Measurements from ENCODE around the gene ERFE. TPM values are rescaled to one million over a fixed set of nuclear protein-coding genes. Genes with fewer than 3 reads are reported as not detected.

Gene ERFE
- total and polyA plus RNA-seq, 10 of the 15 experiments (the other 5 are each of a cell fraction or from before 2014, with no cell fraction given), result not detected

DNA sequence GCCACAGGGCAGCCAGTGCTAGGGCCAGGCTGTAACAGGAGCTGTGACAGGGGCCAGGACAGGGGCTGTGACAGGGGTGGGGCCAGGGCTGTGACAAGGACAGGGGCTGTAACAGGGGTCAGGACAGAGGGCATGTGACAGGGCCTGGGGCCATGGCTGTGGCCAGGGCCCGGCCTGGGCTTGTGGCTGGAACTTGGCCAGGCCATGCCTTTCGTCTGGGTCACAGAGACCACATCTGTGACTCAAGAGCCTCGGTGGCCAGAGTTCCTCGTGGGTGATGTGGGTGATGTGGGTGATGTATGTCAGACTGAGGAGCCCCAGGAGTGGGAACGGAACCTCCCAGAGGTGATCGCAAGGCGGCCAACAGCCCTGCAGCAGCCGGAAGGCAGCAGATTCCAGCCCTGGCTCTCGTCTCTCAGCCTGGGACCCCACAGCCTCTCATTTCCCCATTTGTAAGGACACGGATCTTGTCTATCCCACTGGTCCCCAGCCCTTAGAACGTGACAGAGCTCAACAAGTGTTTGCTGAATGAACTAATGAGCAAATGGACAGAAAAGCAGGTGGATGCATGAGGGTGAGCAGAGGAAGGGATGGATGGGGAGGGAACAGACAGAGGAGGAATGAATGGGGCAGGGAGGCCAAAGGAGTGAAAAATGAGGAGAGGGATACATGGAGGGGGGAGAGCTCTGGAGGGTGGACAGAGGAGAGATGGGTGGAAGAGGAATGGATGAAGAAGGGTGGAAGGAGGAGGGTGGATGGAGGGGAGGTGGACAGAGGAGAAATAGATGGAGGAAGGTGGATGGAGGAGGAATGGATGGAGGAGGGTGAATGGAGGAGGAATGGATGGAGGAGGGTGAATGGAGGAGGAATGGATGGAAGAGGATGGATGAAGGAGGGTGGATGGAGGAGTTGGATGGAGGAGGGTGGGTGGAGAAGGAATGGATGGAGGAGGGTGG lies 41.3 kb upstream of the ERFE start:
- TF ChIP-seq ATF7 (IDR thresholded peaks at IDR 0.05; ENCODE audit: low read depth), result no peak
- TF ChIP-seq TCF3 (IDR thresholded peaks at IDR 0.05; ENCODE audit: borderline replicate concordance, insufficient read depth, low read depth, low read length), result no peak
- TF ChIP-seq, protein P1, sequence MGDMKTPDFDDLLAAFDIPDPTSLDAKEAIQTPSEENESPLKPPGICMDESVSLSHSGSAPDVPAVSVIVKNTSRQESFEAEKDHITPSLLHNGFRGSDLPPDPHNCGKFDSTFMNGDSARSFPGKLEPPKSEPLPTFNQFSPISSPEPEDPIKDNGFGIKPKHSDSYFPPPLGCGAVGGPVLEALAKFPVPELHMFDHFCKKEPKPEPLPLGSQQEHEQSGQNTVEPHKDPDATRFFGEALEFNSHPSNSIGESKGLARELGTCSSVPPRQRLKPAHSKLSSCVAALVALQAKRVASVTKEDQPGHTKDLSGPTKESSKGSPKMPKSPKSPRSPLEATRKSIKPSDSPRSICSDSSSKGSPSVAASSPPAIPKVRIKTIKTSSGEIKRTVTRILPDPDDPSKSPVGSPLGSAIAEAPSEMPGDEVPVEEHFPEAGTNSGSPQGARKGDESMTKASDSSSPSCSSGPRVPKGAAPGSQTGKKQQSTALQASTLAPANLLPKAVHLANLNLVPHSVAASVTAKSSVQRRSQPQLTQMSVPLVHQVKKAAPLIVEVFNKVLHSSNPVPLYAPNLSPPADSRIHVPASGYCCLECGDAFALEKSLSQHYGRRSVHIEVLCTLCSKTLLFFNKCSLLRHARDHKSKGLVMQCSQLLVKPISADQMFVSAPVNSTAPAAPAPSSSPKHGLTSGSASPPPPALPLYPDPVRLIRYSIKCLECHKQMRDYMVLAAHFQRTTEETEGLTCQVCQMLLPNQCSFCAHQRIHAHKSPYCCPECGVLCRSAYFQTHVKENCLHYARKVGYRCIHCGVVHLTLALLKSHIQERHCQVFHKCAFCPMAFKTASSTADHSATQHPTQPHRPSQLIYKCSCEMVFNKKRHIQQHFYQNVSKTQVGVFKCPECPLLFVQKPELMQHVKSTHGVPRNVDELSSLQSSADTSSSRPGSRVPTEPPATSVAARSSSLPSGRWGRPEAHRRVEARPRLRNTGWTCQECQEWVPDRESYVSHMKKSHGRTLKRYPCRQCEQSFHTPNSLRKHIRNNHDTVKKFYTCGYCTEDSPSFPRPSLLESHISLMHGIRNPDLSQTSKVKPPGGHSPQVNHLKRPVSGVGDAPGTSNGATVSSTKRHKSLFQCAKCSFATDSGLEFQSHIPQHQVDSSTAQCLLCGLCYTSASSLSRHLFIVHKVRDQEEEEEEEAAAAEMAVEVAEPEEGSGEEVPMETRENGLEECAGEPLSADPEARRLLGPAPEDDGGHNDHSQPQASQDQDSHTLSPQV (IDR thresholded peaks at IDR 0.05), result no peak
- no peak for TF ChIP-seq LARP7 (IDR thresholded peaks at IDR 0.05)
- no peak for TF ChIP-seq SUZ12 (IDR thresholded peaks at IDR 0.05; ENCODE audit: unreplicated experiment)
- TF ChIP-seq TCF7 (IDR thresholded peaks at IDR 0.05; ENCODE audit: borderline replicate concordance), result no peak
- no peak for TF ChIP-seq ZNF384 (IDR thresholded peaks at IDR 0.05; ENCODE audit: borderline replicate concordance, low read depth, low read length)
- TF ChIP-seq, protein P2, sequence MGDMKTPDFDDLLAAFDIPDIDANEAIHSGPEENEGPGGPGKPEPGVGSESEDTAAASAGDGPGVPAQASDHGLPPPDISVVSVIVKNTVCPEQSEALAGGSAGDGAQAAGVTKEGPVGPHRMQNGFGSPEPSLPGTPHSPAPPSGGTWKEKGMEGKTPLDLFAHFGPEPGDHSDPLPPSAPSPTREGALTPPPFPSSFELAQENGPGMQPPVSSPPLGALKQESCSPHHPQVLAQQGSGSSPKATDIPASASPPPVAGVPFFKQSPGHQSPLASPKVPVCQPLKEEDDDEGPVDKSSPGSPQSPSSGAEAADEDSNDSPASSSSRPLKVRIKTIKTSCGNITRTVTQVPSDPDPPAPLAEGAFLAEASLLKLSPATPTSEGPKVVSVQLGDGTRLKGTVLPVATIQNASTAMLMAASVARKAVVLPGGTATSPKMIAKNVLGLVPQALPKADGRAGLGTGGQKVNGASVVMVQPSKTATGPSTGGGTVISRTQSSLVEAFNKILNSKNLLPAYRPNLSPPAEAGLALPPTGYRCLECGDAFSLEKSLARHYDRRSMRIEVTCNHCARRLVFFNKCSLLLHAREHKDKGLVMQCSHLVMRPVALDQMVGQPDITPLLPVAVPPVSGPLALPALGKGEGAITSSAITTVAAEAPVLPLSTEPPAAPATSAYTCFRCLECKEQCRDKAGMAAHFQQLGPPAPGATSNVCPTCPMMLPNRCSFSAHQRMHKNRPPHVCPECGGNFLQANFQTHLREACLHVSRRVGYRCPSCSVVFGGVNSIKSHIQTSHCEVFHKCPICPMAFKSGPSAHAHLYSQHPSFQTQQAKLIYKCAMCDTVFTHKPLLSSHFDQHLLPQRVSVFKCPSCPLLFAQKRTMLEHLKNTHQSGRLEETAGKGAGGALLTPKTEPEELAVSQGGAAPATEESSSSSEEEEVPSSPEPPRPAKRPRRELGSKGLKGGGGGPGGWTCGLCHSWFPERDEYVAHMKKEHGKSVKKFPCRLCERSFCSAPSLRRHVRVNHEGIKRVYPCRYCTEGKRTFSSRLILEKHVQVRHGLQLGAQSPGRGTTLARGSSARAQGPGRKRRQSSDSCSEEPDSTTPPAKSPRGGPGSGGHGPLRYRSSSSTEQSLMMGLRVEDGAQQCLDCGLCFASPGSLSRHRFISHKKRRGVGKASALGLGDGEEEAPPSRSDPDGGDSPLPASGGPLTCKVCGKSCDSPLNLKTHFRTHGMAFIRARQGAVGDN (IDR thresholded peaks at IDR 0.05), result no peak
- TF ChIP-seq BCL11A (IDR thresholded peaks at IDR 0.05; ENCODE audit: low read depth, low read length), result no peak
- TF ChIP-seq ESRRA (IDR thresholded peaks at IDR 0.05; ENCODE audit: low read length), result no peak
- no peak for TF ChIP-seq MXI1 (IDR thresholded peaks at IDR 0.05; ENCODE audit: low read depth, low read length)
- H3K4me2 ChIP-seq (ENCODE audit: control insufficient read depth, insufficient read depth), result no peak overlapping the region
- WGBS (ENCODE audit: insufficient coverage, insufficient replicate concordance, low lambda C conversion rate, missing lambda C conversion rate), result 20% methylated on average over 11 of the region's 11 CpGs
- POLR2A ChIA-PET, result no interaction called here
- SMC1A ChIA-PET (ENCODE audit: uncharacterized antibody, unreplicated experiment), result no interaction called here
- no peak overlapping the region for H3K4me3 ChIP-seq
- FAIRE-seq (no peak), DNase-seq (ENCODE audit: low read depth, low spot score) (no peak), ATAC-seq (no peak)
- in situ Hi-C loops (cut with MboI), result no loop called here
- H3K4me1 ChIP-seq (ENCODE audit: control insufficient read depth, insufficient read depth, low read length), result no peaks in the 10 kb centered on the region
- RAD21 ChIA-PET (ENCODE audit: unreplicated experiment), result no interaction called here
- H2AFZ ChIP-seq (ENCODE audit: control insufficient read depth, low read depth, low read length), result no peak overlapping the region
- no peaks in the 10 kb centered on the region; the same call in 2 of the 3 replicates for H3K9me3 ChIP-seq (replicated peaks; ENCODE audit: control insufficient read depth, insufficient read depth, low read length)
- CTCF ChIA-PET, result no interaction called here
- no peaks in the 10 kb centered on the region for H3K79me2 ChIP-seq (ENCODE audit: control insufficient read depth, insufficient read depth, low read length)
- H3K27ac ChIP-seq (ENCODE audit: control insufficient read depth, insufficient read depth), result no peak overlapping the region
- H3K9ac ChIP-seq (ENCODE audit: control insufficient read depth, insufficient read depth, low read length), result no peak overlapping the region
- H4K20me1 ChIP-seq (ENCODE audit: control insufficient read depth, insufficient read depth), result no peaks in the 10 kb centered on the region
- no peaks in the 10 kb centered on the region for H3K27me3 ChIP-seq (replicated peaks in 1 of 2; ENCODE audit: control insufficient read depth in 2 of 2, insufficient read depth in 2 of 2, low read length in 1 of 2)
- BruUV-seq (replicated peaks), result no TSS peak
- H3K36me3 ChIP-seq (ENCODE audit: control insufficient read depth in 2 of 2, insufficient read depth in 2 of 2, low read length in 1 of 2), result no peaks in the 10 kb centered on the region
- intact Hi-C loops (cut with micrococcal nuclease; ENCODE audit: unreplicated experiment), result no loop called here

Measured in GM12878 (cell line).